ENCODE measurements around the gene TFB1M.

Gene TFB1M

DNA sequence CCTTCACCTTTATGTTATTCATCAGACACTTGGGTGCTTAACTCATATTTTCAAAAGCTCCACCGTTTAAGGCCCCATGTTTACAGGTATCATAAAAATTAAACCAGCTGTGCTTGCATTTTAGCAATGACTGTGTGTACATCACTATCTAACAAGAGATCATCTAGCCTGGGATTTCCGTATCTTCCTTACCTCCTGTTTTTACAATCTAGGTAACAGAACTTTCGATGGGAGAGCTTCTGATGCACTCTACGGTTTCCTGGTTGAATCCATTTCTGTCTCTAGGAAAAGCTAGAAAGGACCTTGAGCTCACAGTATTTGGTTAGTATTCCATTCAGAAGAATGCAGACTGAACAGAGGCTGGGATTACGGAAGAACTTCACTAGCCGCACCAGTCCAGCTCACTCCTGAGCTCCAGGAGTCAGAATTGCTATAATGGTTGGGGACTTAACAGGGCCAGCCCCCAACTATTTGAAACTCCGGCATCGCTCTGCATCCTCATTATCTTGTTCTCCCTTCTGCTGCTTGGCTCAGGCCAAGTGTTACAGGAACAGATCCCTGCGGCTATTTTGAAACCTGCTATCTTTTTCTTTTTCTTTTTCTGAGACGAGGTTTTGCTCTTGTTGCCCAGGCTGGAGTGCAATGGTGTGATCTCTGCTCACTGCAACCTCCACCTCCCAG, 63.4 kb downstream of the TFB1M start:
- Histone ChIP-seq H3K9ac (ENCODE audit: insufficient read length, low read depth) (no peak overlapping the region), H3K36me3 (ENCODE audit: insufficient read depth, insufficient read length, low read length) (peaks cover 65% of the 10 kb centered on the region), H3K4me1 (ENCODE audit: insufficient read depth, insufficient read length) (peaks cover 4% of the 10 kb centered on the region), H3K9me3 (ENCODE audit: insufficient read depth, low read length) (no peaks in the 10 kb centered on the region), H3K4me3 (ENCODE audit: insufficient read length, low read depth) (no peak overlapping the region), H3K27me3 (ENCODE audit: insufficient read depth, insufficient read length) (no peaks in the 10 kb centered on the region)
- TF ChIP-seq ZNF274 (IDR thresholded peaks at IDR 0.05; ENCODE audit: low read depth, low read length), result no peak
- no peak for TF ChIP-seq SUZ12 (IDR thresholded peaks at IDR 0.05; ENCODE audit: extremely low read depth, insufficient read depth, insufficient read length)
- TF ChIP-seq YY1 (IDR thresholded peaks at IDR 0.05; ENCODE audit: insufficient read depth, insufficient read length), result no peak
- DNase-seq (ENCODE audit: low read depth, low spot score), result no peak

DNA sequence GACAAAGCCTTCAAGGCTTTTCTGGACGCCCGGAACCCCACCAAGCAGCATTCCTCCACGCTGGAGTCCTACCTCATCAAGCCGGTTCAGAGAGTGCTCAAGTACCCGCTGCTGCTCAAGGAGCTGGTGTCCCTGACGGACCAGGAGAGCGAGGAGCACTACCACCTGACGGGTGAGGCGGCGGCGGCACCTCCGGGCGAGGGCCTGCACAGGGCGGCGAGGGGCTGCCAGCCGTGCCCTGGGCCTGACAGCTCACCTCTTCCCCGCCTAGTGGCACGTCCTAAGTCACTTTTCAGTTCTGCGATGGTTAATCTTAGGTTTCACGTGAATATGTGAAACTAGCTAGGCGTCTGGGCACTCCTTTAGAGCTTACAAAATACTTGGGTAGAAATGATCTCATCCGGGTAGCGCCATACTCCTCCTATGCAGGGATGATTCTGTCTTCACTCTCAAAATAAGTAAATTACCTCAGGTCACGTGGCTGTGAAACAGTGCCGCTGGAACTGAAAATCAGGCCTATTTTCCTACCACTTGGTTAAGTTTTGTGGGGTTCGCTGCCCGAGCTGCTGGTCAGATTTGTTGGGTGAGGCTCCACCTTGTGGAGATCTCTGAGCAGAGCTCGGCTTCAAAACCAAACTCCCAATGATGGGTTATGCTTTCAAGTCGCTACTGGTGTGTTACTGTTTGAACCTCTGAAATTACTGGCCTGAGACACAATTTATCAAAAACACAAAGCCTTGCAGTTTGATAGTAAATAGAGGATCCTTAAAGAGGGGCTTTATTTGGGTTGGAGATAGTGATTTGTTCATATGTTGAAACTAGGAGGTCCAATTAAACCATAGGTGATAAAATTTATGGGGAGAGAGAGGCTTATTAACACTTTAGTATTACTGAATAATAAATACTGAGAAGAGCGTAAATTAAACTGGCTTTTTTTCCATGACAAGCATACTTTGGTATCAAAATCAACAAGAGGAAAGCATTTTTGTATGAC, 66.0 kb downstream of the TFB1M start:
- Histone ChIP-seq H3K9ac (ENCODE audit: insufficient read length, low read depth) (no peak overlapping the region), H3K9me3 (ENCODE audit: insufficient read depth, low read length) (no peaks in the 10 kb centered on the region), H3K36me3 (ENCODE audit: insufficient read depth, insufficient read length, low read length) (peaks cover 61% of the 10 kb centered on the region), H3K4me3 (ENCODE audit: insufficient read length, low read depth) (no peak overlapping the region), H3K4me1 (ENCODE audit: insufficient read depth, insufficient read length) (peaks cover 4% of the 10 kb centered on the region), H3K27me3 (ENCODE audit: insufficient read depth, insufficient read length) (no peaks in the 10 kb centered on the region)
- no peak for TF ChIP-seq YY1 (IDR thresholded peaks at IDR 0.05; ENCODE audit: insufficient read depth, insufficient read length)
- TF ChIP-seq SUZ12 (IDR thresholded peaks at IDR 0.05; ENCODE audit: extremely low read depth, insufficient read depth, insufficient read length), result no peak
- no peak for TF ChIP-seq ZNF274 (IDR thresholded peaks at IDR 0.05; ENCODE audit: low read depth, low read length)
- DNase-seq (ENCODE audit: low read depth, low spot score), result no peak

DNA sequence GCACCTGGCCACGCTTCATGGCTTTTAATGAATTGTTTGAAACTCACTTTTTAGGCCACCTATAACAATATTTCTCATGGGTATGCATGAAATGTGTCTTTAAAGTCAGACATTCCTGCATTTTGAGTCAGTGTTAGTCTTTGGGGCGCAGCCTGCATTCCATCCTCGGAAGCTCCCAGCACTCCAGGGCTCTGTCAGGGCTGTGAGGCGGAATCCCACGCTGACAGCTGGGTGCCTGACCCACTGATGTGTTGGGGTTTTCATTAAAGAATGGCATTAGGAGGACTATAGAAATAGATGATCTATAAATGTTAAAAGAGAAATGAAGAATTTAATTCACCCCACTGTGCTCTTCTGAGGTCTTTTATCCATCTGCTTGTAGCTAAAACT, 66.7 kb downstream of the TFB1M start:
- peaks cover 63% of the 10 kb centered on the region for H3K36me3 ChIP-seq (ENCODE audit: insufficient read depth, insufficient read length, low read length)

DNA sequence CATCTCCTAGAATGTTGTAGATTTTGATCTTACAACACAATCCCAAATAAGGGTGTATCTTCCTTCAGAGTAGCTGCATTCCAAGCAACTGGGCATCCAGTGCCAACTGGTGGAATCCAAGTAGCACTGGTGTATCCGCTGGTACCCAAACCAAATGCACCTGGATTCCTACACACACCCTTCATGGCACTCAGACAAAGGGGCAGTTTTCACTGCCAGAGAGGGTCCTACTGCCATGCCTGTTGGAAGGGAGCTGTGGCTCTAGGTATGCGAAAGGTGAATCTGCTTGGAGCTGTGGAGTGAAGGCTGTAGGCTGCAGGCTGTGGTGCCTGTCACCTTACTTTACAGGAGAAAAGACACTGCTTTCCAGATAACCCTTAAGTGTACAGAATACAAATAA, 67.5 kb downstream of the TFB1M start:
- Histone ChIP-seq H3K4me1 (ENCODE audit: insufficient read depth, insufficient read length) (no peaks in the 10 kb centered on the region), H3K9me3 (ENCODE audit: insufficient read depth, low read length) (no peaks in the 10 kb centered on the region), H3K36me3 (ENCODE audit: insufficient read depth, insufficient read length, low read length) (peaks cover 61% of the 10 kb centered on the region), H3K4me3 (ENCODE audit: insufficient read length, low read depth) (no peak overlapping the region), H3K9ac (ENCODE audit: insufficient read length, low read depth) (no peak overlapping the region), H3K27me3 (ENCODE audit: insufficient read depth, insufficient read length) (no peaks in the 10 kb centered on the region)
- DNase-seq (ENCODE audit: low read depth, low spot score), result no peak
- TF ChIP-seq YY1 (IDR thresholded peaks at IDR 0.05; ENCODE audit: insufficient read depth, insufficient read length), result no peak
- no peak for TF ChIP-seq ZNF274 (IDR thresholded peaks at IDR 0.05; ENCODE audit: low read depth, low read length)
- no peak for TF ChIP-seq SUZ12 (IDR thresholded peaks at IDR 0.05; ENCODE audit: extremely low read depth, insufficient read depth, insufficient read length)

More for the DNA sequence above, 66.7 kb downstream of the TFB1M start:
- H3K9me3 ChIP-seq (ENCODE audit: insufficient read depth, low read length), result no peaks in the 10 kb centered on the region
- H3K4me1 ChIP-seq (ENCODE audit: insufficient read depth, insufficient read length), result peaks cover 2% of the 10 kb centered on the region
- no peaks in the 10 kb centered on the region for H3K27me3 ChIP-seq (ENCODE audit: insufficient read depth, insufficient read length)
- TF ChIP-seq ZNF274 (IDR thresholded peaks at IDR 0.05; ENCODE audit: low read depth, low read length) (no peak), YY1 (IDR thresholded peaks at IDR 0.05; ENCODE audit: insufficient read depth, insufficient read length) (no peak), SUZ12 (IDR thresholded peaks at IDR 0.05; ENCODE audit: extremely low read depth, insufficient read depth, insufficient read length) (no peak)
- H3K4me3 ChIP-seq (ENCODE audit: insufficient read length, low read depth), result no peak overlapping the region
- H3K9ac ChIP-seq (ENCODE audit: insufficient read length, low read depth), result no peak overlapping the region
- no peak for DNase-seq (ENCODE audit: low read depth, low spot score)

DNA sequence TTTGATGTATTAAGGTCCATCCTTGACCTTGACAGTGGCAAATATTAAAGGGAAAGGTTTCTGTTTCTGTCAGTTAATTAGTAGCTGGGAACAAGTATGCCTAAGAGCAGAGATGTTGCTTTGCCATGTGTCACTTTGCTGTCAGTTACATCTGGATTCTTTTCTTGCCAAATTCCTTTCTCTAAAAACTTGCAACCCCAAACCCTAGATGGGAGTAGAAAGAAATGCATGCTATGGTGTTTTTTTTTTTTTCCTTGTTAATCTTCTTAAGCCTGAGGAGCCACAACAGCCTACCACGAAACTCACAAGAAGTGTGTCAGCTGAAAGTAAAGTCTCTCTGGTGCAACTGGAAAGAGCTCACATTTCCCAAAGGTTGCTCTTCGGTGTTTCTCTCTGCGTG, 68.5 kb downstream of the TFB1M start:
- no peak overlapping the region for H3K4me3 ChIP-seq (ENCODE audit: insufficient read length, low read depth)
- H3K36me3 ChIP-seq (ENCODE audit: insufficient read depth, insufficient read length, low read length), result peaks cover 56% of the 10 kb centered on the region
- no peaks in the 10 kb centered on the region for H3K9me3 ChIP-seq (ENCODE audit: insufficient read depth, low read length)
- no peak overlapping the region for H3K9ac ChIP-seq (ENCODE audit: insufficient read length, low read depth)
- H3K27me3 ChIP-seq (ENCODE audit: insufficient read depth, insufficient read length), result no peaks in the 10 kb centered on the region
- TF ChIP-seq YY1 (IDR thresholded peaks at IDR 0.05; ENCODE audit: insufficient read depth, insufficient read length) (no peak), ZNF274 (IDR thresholded peaks at IDR 0.05; ENCODE audit: low read depth, low read length) (no peak), SUZ12 (IDR thresholded peaks at IDR 0.05; ENCODE audit: extremely low read depth, insufficient read depth, insufficient read length) (no peak)
- H3K4me1 ChIP-seq (ENCODE audit: insufficient read depth, insufficient read length), result no peaks in the 10 kb centered on the region
- DNase-seq (ENCODE audit: low read depth, low spot score), result no peak

DNA sequence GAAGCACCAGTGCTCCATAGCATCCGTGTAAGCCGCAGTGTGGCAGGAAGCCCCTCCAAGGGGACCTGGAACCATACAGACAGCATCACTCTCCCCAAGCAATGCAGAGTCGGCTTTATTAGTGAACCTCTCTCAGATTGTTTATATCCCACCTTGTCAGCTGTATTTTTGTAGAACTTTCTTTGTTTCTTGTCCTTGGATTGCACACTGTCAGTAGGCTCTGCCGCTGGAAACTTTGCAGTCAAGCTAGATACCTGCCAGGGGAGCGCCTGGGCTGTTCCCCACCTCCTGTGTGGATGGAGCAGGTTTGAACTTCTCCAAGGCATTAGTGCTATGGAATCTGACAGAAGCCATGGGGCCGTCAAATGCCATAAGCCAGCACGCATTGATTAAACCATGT, 69.1 kb downstream of the TFB1M start:
- no peak overlapping the region for H3K9ac ChIP-seq (ENCODE audit: insufficient read length, low read depth)
- H3K4me3 ChIP-seq (ENCODE audit: insufficient read length, low read depth), result no peak overlapping the region
- peaks cover 54% of the 10 kb centered on the region for H3K36me3 ChIP-seq (ENCODE audit: insufficient read depth, insufficient read length, low read length)
- no peaks in the 10 kb centered on the region for H3K27me3 ChIP-seq (ENCODE audit: insufficient read depth, insufficient read length)
- TF ChIP-seq SUZ12 (IDR thresholded peaks at IDR 0.05; ENCODE audit: extremely low read depth, insufficient read depth, insufficient read length) (no peak), YY1 (IDR thresholded peaks at IDR 0.05; ENCODE audit: insufficient read depth, insufficient read length) (no peak), ZNF274 (IDR thresholded peaks at IDR 0.05; ENCODE audit: low read depth, low read length) (no peak)
- no peak for DNase-seq (ENCODE audit: low read depth, low spot score)
- H3K9me3 ChIP-seq (ENCODE audit: insufficient read depth, low read length), result no peaks in the 10 kb centered on the region
- H3K4me1 ChIP-seq (ENCODE audit: insufficient read depth, insufficient read length), result no peaks in the 10 kb centered on the region

DNA sequence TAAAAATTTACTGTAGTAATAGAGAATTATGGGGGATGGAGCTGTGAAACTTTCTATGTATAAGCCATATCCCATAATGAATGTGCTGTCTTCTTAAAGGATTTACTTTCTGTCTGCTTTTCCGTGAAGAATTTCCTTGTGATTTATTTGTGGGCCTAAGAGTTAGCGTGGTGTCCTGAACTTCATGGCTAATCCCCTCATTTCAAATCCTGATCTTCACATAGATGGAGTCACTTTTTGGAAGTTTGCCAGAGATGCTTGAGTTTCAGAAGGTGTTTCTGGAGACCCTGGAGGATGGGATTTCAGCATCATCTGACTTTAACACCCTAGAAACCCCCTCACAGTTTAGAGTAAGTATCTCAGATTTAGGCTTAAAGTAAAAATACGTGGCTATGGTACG, 69.8 kb downstream of the TFB1M start:
- no peak overlapping the region for H3K4me3 ChIP-seq (ENCODE audit: insufficient read length, low read depth)
- H3K36me3 ChIP-seq (ENCODE audit: insufficient read depth, insufficient read length, low read length), result peaks cover 52% of the 10 kb centered on the region
- DNase-seq (ENCODE audit: low read depth, low spot score), result no peak
- H3K9me3 ChIP-seq (ENCODE audit: insufficient read depth, low read length), result no peaks in the 10 kb centered on the region
- no peaks in the 10 kb centered on the region for H3K4me1 ChIP-seq (ENCODE audit: insufficient read depth, insufficient read length)
- H3K27me3 ChIP-seq (ENCODE audit: insufficient read depth, insufficient read length), result no peaks in the 10 kb centered on the region
- no peak for TF ChIP-seq SUZ12 (IDR thresholded peaks at IDR 0.05; ENCODE audit: extremely low read depth, insufficient read depth, insufficient read length)
- no peak for TF ChIP-seq YY1 (IDR thresholded peaks at IDR 0.05; ENCODE audit: insufficient read depth, insufficient read length)
- no peak for TF ChIP-seq ZNF274 (IDR thresholded peaks at IDR 0.05; ENCODE audit: low read depth, low read length)
- H3K9ac ChIP-seq (ENCODE audit: insufficient read length, low read depth), result no peak overlapping the region
